ENCODE data around the gene RBL2. TPM values are rescaled to one million over a fixed set of nuclear protein-coding genes. Genes with fewer than 3 reads are reported as not detected.
"Not testable (repeated sequence)": the region's sequence is repeated elsewhere in the genome, so short reads cannot be mapped to it uniquely, and the experiment has no call there.

RBL2 gene
- total and polyA plus RNA-seq, 4 donors: 30.8 to 165 (median 46.9) TPM

DNA sequence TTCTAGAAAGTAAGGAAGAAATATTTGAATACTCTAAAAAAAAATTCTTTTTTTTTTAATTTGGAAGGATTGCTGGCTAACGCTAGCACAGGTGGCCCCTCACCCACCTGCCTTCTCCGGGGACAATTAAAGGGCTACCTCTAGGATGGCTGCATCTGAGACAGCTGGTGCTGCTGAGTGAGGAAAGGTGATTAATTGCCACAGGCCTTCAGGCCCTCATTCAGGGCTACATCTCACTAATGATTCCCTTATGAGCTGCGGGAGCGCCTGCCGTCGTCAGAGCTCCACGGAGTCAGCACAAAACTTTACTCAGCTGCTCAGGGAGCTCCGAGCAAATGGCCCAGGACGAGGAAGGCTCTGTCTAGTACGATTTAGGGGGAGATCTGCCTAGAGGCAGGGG lies 95.8 kb downstream of the RBL2 start:
- H3K27ac ChIP-seq (ENCODE audit: low read depth in 1 of 2, low read length in 1 of 2): no peak overlapping the region
- TF ChIP-seq, protein P1, sequence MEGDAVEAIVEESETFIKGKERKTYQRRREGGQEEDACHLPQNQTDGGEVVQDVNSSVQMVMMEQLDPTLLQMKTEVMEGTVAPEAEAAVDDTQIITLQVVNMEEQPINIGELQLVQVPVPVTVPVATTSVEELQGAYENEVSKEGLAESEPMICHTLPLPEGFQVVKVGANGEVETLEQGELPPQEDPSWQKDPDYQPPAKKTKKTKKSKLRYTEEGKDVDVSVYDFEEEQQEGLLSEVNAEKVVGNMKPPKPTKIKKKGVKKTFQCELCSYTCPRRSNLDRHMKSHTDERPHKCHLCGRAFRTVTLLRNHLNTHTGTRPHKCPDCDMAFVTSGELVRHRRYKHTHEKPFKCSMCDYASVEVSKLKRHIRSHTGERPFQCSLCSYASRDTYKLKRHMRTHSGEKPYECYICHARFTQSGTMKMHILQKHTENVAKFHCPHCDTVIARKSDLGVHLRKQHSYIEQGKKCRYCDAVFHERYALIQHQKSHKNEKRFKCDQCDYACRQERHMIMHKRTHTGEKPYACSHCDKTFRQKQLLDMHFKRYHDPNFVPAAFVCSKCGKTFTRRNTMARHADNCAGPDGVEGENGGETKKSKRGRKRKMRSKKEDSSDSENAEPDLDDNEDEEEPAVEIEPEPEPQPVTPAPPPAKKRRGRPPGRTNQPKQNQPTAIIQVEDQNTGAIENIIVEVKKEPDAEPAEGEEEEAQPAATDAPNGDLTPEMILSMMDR (IDR thresholded peaks at IDR 0.05; ENCODE audit: control extremely low read depth, extremely low read depth): no peak
- no peak overlapping the region for H3K4me3 ChIP-seq
- peaks cover 0 to 7% (median 0%) of the 10 kb centered on the region in 5 donors for H3K4me1 ChIP-seq (ENCODE audit: control insufficient read depth in 5 of 5, insufficient read depth in 5 of 5, low read length in 5 of 5)
- 69 to 85% methylated on average over 10 of the region's 10 CpGs for WGBS, 2 donors
- ATAC-seq (ENCODE audit: insufficient read depth, low FRiP score) (no peak), DNase-seq (no peak)
- H3K9ac ChIP-seq (ENCODE audit: insufficient read depth in 1 of 2, low read length in 2 of 2): no peak overlapping the region
- H3K9me3 ChIP-seq (ENCODE audit: control insufficient read depth in 4 of 4, insufficient read depth in 3 of 4, low read length in 3 of 4): peaks cover 0 to 3% (median 0%) of the 10 kb centered on the region in 4 donors
- peaks cover 0 to 3% (median 0%) of the 10 kb centered on the region in 3 donors for H3K27me3 ChIP-seq (ENCODE audit: control insufficient read depth in 3 of 3, insufficient read depth in 3 of 3, low read length in 2 of 3)
- H3K36me3 ChIP-seq (ENCODE audit: control insufficient read depth in 4 of 4, insufficient read depth in 4 of 4, low read length in 4 of 4): no peaks in the 10 kb centered on the region

DNA sequence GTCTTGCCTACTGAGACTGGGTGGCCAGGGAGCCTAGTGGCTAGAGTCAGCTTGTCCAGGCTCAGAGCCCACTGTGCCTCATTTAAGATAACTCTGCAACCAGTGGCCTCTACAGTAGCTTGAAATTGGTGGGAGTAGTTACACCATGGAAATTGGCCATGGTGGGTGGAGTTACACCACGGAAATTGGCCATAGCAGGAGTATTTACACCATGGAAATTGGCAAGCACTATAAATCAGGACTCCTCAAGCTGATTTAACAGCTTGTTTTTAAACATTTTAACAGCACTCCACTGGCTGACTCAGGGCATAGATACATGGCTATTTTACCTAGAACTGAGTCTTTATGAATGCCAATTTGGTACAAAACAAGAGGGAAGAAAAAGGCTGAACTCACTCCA lies 96.5 kb downstream of the RBL2 start:
- WGBS, 2 donors: 48 to 74% methylated on average over 1 of the region's 1 CpG
- peaks cover 0 to 7% (median 0%) of the 10 kb centered on the region in 5 donors for H3K4me1 ChIP-seq (ENCODE audit: control insufficient read depth in 5 of 5, insufficient read depth in 5 of 5, low read length in 5 of 5)
- ATAC-seq (ENCODE audit: insufficient read depth, low FRiP score): no peak
- no peak for DNase-seq
- no peaks in the 10 kb centered on the region for H3K36me3 ChIP-seq (ENCODE audit: control insufficient read depth in 4 of 4, insufficient read depth in 4 of 4, low read length in 4 of 4)
- H3K9me3 ChIP-seq (ENCODE audit: control insufficient read depth in 4 of 4, insufficient read depth in 3 of 4, low read length in 3 of 4): peaks cover 0 to 3% (median 0%) of the 10 kb centered on the region in 4 donors
- H3K4me3 ChIP-seq: no peak overlapping the region
- H3K9ac ChIP-seq (ENCODE audit: insufficient read depth in 1 of 2, low read length in 2 of 2): no peak overlapping the region
- peaks cover 0 to 3% (median 0%) of the 10 kb centered on the region in 3 donors for H3K27me3 ChIP-seq (ENCODE audit: control insufficient read depth in 3 of 3, insufficient read depth in 3 of 3, low read length in 2 of 3)
- H3K27ac ChIP-seq (ENCODE audit: low read depth in 1 of 2, low read length in 1 of 2): no peak overlapping the region
- TF ChIP-seq, protein P1 (IDR thresholded peaks at IDR 0.05; ENCODE audit: control extremely low read depth, extremely low read depth): no peak

GRCh38 chr16:53534206-53534605 lies 99.9 kb downstream of the RBL2 start:
- no peak overlapping the region for H3K27ac ChIP-seq (ENCODE audit: low read depth in 1 of 2, low read length in 1 of 2)
- H3K36me3 ChIP-seq (ENCODE audit: control insufficient read depth in 4 of 4, insufficient read depth in 4 of 4, low read length in 4 of 4): no peaks in the 10 kb centered on the region
- TF ChIP-seq, protein P1 (IDR thresholded peaks at IDR 0.05; ENCODE audit: control extremely low read depth, extremely low read depth): no peak
- H3K27me3 ChIP-seq (ENCODE audit: control insufficient read depth in 3 of 3, insufficient read depth in 3 of 3, low read length in 2 of 3): peaks cover 0 to 2% (median 0%) of the 10 kb centered on the region in 3 donors
- H3K4me1 ChIP-seq (ENCODE audit: control insufficient read depth in 5 of 5, insufficient read depth in 5 of 5, low read length in 5 of 5): no peaks in the 10 kb centered on the region
- H3K4me3 ChIP-seq: no peak overlapping the region
- peaks cover 0 to 3% (median 0%) of the 10 kb centered on the region in 4 donors for H3K9me3 ChIP-seq (ENCODE audit: control insufficient read depth in 4 of 4, insufficient read depth in 3 of 4, low read length in 3 of 4)
- WGBS, 2 donors: 88 to 90% methylated on average over 2 of the region's 2 CpGs
- no peak for ATAC-seq (ENCODE audit: insufficient read depth, low FRiP score)
- H3K9ac ChIP-seq (ENCODE audit: insufficient read depth in 1 of 2, low read length in 2 of 2): no peak overlapping the region
- no peak for DNase-seq

DNA sequence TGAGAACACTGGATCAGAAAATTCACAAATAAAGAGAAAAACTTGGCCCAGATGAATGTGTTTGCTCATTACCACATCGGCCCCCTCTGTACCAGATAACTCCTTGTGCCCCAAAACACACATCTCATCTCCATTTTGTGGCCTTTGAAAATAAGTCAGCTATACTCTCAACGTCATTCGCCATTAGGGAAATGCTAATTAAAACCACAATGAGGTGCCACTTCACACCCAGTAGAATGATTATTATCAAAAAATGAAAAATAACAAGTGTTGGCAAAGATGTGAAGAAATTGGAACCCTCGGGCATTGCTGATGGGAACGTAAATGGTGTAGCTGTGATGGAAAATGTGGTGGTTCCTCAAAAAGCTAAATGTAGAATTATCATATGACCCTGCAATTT lies 103.4 kb downstream of the RBL2 start:
- Histone ChIP-seq H3K36me3 (ENCODE audit: control insufficient read depth in 4 of 4, insufficient read depth in 4 of 4, low read length in 4 of 4) (no peaks in the 10 kb centered on the region), H3K9me3 (ENCODE audit: control insufficient read depth in 4 of 4, insufficient read depth in 3 of 4, low read length in 3 of 4) (peaks cover 0 to 4% (median 0%) of the 10 kb centered on the region in 4 donors), H3K4me1 (ENCODE audit: control insufficient read depth in 5 of 5, insufficient read depth in 5 of 5, low read length in 5 of 5) (peaks cover 0 to 2% (median 0%) of the 10 kb centered on the region in 5 donors), H3K9ac (ENCODE audit: insufficient read depth in 1 of 2, low read length in 2 of 2) (no peak overlapping the region), H3K27ac (ENCODE audit: low read depth in 1 of 2, low read length in 1 of 2) (no peak overlapping the region), H3K27me3 (ENCODE audit: control insufficient read depth in 3 of 3, insufficient read depth in 3 of 3, low read length in 2 of 3) (peaks cover 0 to 5% (median 0%) of the 10 kb centered on the region in 3 donors), H3K4me3 (no peak overlapping the region)
- ATAC-seq (ENCODE audit: insufficient read depth, low FRiP score) (no peak), DNase-seq (no peak)
- 86 to 91% methylated on average over 5 of the region's 5 CpGs for WGBS, 2 donors
- TF ChIP-seq, protein P1 (IDR thresholded peaks at IDR 0.05; ENCODE audit: control extremely low read depth, extremely low read depth): no peak

DNA sequence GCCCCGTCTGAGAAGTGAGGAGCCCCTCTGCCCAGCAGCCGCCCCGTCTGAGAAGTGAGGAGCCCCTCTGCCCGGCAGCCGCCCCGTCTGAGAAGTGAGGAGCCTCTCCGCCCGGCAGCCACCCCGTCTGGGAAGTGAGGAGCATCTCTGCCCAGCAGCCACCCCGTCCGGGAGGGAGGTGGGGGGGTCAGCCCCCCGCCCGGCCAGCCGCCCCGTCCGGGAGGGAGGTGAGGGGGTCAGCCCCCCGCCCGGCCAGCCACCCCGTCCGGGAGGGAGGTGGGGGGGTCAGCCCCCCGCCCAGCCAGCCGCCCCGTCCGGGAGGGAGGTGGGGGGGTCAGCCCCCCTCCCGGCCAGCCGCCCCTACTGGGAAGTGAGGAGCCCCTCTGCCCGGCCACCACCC lies 105.1 kb downstream of the RBL2 start:
- not testable (repeated sequence) for H3K9ac ChIP-seq (ENCODE audit: insufficient read depth in 1 of 2, low read length in 2 of 2); H3K4me3 ChIP-seq; H3K4me1 ChIP-seq (ENCODE audit: control insufficient read depth in 5 of 5, insufficient read depth in 5 of 5, low read length in 5 of 5); H3K27ac ChIP-seq (ENCODE audit: low read depth in 1 of 2, low read length in 1 of 2); H3K36me3 ChIP-seq (ENCODE audit: control insufficient read depth in 4 of 4, insufficient read depth in 4 of 4, low read length in 4 of 4); H3K9me3 ChIP-seq (ENCODE audit: control insufficient read depth in 4 of 4, insufficient read depth in 3 of 4, low read length in 3 of 4); DNase-seq; H3K27me3 ChIP-seq (ENCODE audit: control insufficient read depth in 3 of 3, insufficient read depth in 3 of 3, low read length in 2 of 3); ATAC-seq (ENCODE audit: insufficient read depth, low FRiP score)
- 94% methylated on average over 10 to 24 of the region's 27 CpGs for WGBS, 2 donors
